T-helper 1 cell treated with Interleukin-12 subunit alpha and Interleukin-12 subunit beta and Interleukin-4 antibody, amounts not matched to agents 30 ng/mL and 1 ng/mL, for 36 hours (primary cell): ENCODE results near the gene PLCG2. TPM values are rescaled to one million over a fixed set of nuclear protein-coding genes. Genes with fewer than 3 reads are reported as not detected.
"Not testable (repeated sequence)": the region's sequence is repeated elsewhere in the genome, so short reads cannot be mapped to it uniquely, and the experiment has no call there.

Experiments
- intact Hi-C: fragments of 100-400 bp; cut with micrococcal nuclease; formaldehyde crosslinking; loops from one replicate; pipeline ENCODE4 v1.15.1; 2024
- total RNA-seq: library from RNA; stranded (reverse); gene quantifications from 2 replicates; pipeline ENCODE4 v1.2.3, GENCODE V29; 2022

Gene PLCG2
- total RNA-seq, 1 donor from 2014 or later, result 13.3 TPM

GRCh38 chr16:81929841-81930240 is 150.8 kb downstream of the PLCG2 start:
- intact Hi-C loops, result no loop called here

DNA sequence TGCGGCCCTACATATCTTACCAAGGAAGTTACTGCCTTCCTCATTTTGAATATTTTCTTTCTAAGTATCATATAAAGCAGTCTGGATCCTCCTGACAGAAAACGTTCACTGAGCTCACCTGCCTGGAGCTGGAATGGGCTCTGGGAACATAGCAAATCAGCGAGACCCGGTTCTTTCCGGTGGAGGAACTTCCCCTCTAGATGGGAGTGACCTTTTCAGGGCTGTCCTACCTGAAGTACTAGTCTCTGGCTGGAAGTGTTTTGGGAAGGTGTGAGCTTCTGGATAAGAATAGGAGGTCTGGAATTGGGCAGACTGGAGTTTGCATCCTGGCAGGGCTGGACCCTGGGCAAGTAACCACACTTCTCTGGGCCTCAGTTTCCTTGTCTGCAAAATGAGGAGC is 152.8 kb downstream of the PLCG2 start:
- intact Hi-C loops, result no loop called here

DNA sequence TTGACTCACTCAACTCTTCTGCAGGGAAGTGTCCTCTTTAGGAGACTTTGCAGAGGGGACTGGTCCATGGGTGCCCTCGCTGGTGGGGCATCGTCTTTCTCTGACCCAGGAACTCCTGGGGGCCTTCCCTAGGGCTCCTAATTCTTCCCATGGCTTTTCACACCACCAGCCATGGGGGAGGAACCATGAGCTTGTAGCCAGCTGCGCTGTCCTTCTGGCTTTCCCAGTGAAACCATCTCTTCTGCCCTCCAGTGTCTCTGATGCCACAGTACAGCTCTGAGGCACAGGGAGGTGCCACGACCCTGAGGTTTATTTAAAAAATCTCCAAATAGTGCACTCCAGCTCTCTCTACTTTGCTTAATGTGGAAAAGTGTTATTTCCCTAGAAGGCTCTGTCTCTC is 153.6 kb downstream of the PLCG2 start:
- intact Hi-C loops, result no loop called here

- intact Hi-C loops, result no loop called here
Measured at GRCh38 chr16:81933361-81933760, 154.3 kb downstream of the PLCG2 start.

- intact Hi-C loops, result not testable (repeated sequence)
Measured at GRCh38 chr16:81934711-81935110, 155.6 kb downstream of the PLCG2 start.

DNA sequence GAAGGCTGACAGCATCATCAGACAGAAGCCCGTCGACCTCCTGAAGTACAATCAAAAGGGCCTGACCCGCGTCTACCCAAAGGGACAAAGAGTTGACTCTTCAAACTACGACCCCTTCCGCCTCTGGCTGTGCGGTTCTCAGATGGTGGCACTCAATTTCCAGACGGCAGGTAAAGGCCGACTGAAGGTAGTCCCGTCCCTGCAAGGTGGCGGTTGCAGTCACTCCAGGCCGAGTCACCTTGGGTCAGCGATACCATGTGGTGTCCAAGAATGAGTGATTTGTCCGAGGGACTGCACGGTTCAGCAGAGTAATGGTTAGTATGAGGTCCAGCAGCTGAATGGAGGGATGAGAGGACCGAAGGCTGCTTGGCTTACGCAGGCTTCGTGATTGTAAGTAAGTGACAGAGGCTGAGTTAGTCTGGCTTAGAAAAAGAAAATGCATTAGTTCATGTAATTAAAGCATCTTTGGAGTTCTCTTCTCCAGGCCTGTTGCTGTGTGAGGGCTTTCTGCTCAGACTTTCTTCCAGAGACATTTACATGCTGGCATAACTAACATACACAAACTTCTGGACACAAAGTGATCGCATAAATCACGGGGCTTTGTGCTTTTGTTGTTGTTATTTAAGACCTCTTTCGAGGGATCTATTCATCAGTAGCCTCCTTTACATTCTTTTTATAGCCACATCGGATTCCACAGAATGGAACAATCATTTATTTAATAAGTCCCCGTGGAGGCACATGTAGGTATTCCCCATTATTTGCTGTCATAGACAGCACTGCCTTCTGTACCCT is 157.3 kb downstream of the PLCG2 start:
- intact Hi-C loops, result no loop called here

GRCh38 chr16:81937305-81938038 is 158.4 kb downstream of the PLCG2 start:
- intact Hi-C loops, result no loop called here

GRCh38 chr16:81938326-81939163 is 159.5 kb downstream of the PLCG2 start:
- intact Hi-C loops, result no loop called here

GRCh38 chr16:81939164-81940056 is 160.3 kb downstream of the PLCG2 start:
- intact Hi-C loops, result loop anchor here (5.0 kb wide), 1 partner anchor 1278 kb away; no protein-coding TSS in a partner anchor

- intact Hi-C loops, result loop anchor here (1.0 to 5.0 kb wide), 3 partner anchors 121 to 1276 kb away; no protein-coding TSS in a partner anchor
Measured at GRCh38 chr16:81940781-81941560, 161.9 kb downstream of the PLCG2 start.

- intact Hi-C loops, result loop anchor here (5.0 kb wide), 1 partner anchor 1275 kb away; no protein-coding TSS in a partner anchor
Measured at GRCh38 chr16:81942007-81942601, 163.0 kb downstream of the PLCG2 start.

DNA sequence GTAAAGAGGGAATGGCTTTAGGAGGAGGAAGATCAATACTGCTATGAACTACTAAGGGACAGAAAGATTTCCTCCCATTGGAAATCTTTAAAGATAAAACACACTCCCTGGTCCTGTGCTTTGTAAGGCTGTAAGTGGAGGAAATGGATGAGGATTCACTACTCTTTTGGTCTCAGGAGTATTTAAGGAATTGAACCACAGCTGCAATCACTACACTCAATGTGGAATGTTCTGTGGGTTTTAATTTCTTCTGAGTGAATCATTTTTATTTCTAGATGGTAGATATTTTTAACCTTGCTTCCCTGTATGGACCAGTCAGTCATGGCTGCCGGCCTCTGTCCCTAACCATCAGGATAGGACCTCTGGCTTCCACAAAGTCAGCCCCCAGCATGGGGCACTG is 166.6 kb downstream of the PLCG2 start:
- intact Hi-C loops, result no loop called here

- intact Hi-C loops, result no loop called here
Measured at GRCh38 chr16:81946206-81946605, 167.1 kb downstream of the PLCG2 start.

- intact Hi-C loops, result no loop called here
Measured at GRCh38 chr16:81951564-81951963, 172.5 kb downstream of the PLCG2 start.

GRCh38 chr16:81956213-81956948 is 177.3 kb downstream of the PLCG2 start:
- intact Hi-C loops, result no loop called here

- intact Hi-C loops, result no loop called here
Measured at GRCh38 chr16:81964808-81965207, 185.7 kb downstream of the PLCG2 start.

DNA sequence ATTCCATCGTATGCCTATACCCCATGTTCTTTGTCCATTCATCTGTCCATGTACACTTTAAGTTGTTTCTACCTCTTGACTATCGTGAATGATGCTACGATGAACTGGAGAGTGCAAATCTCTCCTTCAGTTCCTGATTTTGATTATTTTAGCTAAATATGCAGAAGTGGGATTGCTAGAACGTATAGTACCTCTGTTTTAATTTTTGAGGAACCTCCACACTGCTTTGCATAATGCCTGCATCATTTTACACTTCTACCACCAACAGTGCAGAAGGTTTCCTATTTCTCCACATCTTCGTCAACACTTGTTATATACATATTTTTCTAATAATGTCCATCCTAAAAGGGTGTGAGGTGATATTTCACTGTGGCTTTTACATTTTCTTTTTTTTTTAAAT is 188.3 kb downstream of the PLCG2 start:
- intact Hi-C loops, result no loop called here

- intact Hi-C loops, result no loop called here
Measured at GRCh38 chr16:81971853-81972252, 192.8 kb downstream of the PLCG2 start.

- intact Hi-C loops, result no loop called here
Measured at GRCh38 chr16:81973737-81974136, 194.6 kb downstream of the PLCG2 start.
